Esophagus squamous epithelium (tissue), 4 donors: Measurements from ENCODE around the gene SLAIN1.

Experiments used
- POLR2A ChIP-seq, 4 donors: fragments of 450-650 bp; IDR thresholded peaks; one replicate each; pipeline ENCODE4 v1.6.1; 2017; ENCODE audit warnings: antibody characterized with exemption in 4 of 4, mild to moderate bottlenecking in 4 of 4, moderate library complexity in 3 of 4
- TF ChIP-seq, protein P1 (sequence below), 6 experiments: fragments of 450-650 bp in 4 of 6; fragments of 200-600 bp in 2 of 6; sonication (generic) in 2 of 6; IDR thresholded peaks; one replicate each; pipeline ENCODE4 v1.5.1; 2016 to 2019; ENCODE audit warnings: antibody characterized with exemption in 6 of 6, mild to moderate bottlenecking in 4 of 6, moderate library complexity in 4 of 6

DNA sequence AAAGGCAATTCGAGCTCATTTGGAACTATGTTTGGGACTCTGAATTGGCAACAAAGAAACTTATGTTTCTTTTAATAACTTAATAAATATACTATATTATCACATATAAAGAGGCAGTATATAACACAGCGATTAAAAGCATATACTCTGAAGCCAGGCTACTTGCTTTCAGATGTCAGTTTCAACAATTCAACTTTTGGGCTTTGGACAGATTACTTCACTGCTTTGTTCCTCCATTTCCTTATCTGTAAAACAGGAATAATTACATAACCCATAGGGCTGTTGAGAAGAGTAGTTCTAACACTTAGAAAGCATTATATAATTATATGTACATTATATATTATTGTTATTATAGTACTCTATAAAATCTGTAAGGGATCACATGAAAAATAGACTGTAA is 113.9 kb downstream of the SLAIN1 start:
- TF ChIP-seq POLR2A (IDR thresholded peaks at IDR 0.05) = no peak
- TF ChIP-seq, protein P1, sequence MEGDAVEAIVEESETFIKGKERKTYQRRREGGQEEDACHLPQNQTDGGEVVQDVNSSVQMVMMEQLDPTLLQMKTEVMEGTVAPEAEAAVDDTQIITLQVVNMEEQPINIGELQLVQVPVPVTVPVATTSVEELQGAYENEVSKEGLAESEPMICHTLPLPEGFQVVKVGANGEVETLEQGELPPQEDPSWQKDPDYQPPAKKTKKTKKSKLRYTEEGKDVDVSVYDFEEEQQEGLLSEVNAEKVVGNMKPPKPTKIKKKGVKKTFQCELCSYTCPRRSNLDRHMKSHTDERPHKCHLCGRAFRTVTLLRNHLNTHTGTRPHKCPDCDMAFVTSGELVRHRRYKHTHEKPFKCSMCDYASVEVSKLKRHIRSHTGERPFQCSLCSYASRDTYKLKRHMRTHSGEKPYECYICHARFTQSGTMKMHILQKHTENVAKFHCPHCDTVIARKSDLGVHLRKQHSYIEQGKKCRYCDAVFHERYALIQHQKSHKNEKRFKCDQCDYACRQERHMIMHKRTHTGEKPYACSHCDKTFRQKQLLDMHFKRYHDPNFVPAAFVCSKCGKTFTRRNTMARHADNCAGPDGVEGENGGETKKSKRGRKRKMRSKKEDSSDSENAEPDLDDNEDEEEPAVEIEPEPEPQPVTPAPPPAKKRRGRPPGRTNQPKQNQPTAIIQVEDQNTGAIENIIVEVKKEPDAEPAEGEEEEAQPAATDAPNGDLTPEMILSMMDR (IDR thresholded peaks at IDR 0.05) = no peak
